PFSK-1 (cell line): Measurements from ENCODE around the gene KSR1.

Experiments
- POLR2AphosphoS5 ChIP-seq: IDR thresholded peaks from 2 replicates; pipeline ENCODE4 v1.6.1; 2012; ENCODE audit warnings: low read depth, mild to moderate bottlenecking, control low read depth, low read length, moderate library complexity
- TAF1 ChIP-seq: IDR thresholded peaks from 2 replicates; pipeline ENCODE4 v1.6.1; 2012; ENCODE audit warnings: low read length, control low read depth, borderline replicate concordance; ENCODE audit not compliant: insufficient read depth
- TF ChIP-seq, protein P1 (sequence below), 2 experiments: IDR thresholded peaks; 2 replicates each; pipeline versions ENCODE4 v1.6.1 to v1.8.0; 2011 to 2012; ENCODE audit warnings: low read depth in 2 of 2, low read length in 2 of 2, control low read depth in 1 of 2, inconsistent platforms in 1 of 2, mild to moderate bottlenecking in 1 of 2, moderate library complexity in 1 of 2; ENCODE audit not compliant: insufficient read depth in 1 of 2

DNA sequence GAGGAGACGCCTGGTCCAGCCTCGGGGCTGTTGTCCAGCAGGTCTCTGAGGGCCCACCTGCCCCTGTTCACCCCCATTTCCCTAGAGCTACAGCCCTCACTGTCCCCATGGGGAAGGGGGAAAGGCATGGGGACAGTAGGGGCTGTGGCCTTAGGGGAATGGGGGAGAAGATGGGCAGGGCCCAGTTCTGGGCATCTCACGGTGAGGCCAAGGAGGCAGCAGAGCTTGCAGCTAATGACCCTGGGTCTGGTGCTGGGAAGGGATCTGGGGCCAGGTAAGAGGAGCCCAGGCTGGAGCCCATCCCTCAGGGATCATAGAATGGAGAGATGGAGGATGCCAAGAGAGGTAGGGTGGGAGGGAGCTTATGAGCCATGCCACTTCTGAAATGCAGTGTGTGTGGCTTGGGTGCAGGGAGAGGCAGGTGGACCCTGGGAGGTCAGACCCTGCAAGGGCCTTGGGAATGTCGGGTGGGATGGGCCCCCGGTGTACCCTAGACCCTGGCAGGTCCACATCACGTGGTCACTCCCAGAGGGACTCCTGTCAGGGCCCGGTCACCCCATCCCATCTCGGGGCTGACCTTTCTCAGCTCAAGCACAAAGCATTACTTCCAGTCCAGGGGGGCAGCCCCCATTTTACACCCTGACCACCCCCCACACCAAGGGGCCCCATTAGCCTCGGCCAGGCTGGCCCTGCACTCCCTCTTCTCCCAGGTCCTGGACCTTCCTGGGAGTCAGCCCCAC is 35.9 kb upstream of the KSR1 start:
- TF ChIP-seq TAF1 (no peak), POLR2AphosphoS5 (no peak)
- TF ChIP-seq, protein P1, sequence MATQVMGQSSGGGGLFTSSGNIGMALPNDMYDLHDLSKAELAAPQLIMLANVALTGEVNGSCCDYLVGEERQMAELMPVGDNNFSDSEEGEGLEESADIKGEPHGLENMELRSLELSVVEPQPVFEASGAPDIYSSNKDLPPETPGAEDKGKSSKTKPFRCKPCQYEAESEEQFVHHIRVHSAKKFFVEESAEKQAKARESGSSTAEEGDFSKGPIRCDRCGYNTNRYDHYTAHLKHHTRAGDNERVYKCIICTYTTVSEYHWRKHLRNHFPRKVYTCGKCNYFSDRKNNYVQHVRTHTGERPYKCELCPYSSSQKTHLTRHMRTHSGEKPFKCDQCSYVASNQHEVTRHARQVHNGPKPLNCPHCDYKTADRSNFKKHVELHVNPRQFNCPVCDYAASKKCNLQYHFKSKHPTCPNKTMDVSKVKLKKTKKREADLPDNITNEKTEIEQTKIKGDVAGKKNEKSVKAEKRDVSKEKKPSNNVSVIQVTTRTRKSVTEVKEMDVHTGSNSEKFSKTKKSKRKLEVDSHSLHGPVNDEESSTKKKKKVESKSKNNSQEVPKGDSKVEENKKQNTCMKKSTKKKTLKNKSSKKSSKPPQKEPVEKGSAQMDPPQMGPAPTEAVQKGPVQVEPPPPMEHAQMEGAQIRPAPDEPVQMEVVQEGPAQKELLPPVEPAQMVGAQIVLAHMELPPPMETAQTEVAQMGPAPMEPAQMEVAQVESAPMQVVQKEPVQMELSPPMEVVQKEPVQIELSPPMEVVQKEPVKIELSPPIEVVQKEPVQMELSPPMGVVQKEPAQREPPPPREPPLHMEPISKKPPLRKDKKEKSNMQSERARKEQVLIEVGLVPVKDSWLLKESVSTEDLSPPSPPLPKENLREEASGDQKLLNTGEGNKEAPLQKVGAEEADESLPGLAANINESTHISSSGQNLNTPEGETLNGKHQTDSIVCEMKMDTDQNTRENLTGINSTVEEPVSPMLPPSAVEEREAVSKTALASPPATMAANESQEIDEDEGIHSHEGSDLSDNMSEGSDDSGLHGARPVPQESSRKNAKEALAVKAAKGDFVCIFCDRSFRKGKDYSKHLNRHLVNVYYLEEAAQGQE (IDR thresholded peaks at IDR 0.05; ENCODE audit: insufficient read depth in 1 of 2, low read depth in 2 of 2, low read length in 2 of 2), result no peak
